Measurements from ENCODE around the gene CBX5.
"Not testable (repeated sequence)": the region's sequence is repeated elsewhere in the genome, so short reads cannot be mapped to it uniquely, and the experiment has no call there.

Gene CBX5

GRCh38 chr12:54294152-54294952, 14.4 kb upstream of the CBX5 start:
- peak in 4 of 5 experiments; percentile 18 to 48 (median 44) for DNase-seq

DNA sequence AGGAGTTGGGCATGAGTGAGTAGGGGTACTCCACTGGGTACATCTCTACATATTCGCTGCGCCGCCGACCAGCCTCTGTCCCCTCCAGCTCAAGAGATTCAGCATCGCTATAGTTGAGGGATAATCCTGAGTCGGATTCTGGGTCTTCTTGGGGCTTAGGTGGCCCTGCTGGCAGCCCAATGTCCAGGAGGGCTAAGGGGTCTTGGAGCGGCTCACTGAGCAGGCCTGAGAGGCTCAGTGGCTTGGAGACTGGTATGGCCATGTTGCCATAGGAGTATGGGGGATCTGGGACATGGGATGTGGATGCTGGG, 13.0 kb upstream of the CBX5 start:
- DNase-seq: no peak

DNA sequence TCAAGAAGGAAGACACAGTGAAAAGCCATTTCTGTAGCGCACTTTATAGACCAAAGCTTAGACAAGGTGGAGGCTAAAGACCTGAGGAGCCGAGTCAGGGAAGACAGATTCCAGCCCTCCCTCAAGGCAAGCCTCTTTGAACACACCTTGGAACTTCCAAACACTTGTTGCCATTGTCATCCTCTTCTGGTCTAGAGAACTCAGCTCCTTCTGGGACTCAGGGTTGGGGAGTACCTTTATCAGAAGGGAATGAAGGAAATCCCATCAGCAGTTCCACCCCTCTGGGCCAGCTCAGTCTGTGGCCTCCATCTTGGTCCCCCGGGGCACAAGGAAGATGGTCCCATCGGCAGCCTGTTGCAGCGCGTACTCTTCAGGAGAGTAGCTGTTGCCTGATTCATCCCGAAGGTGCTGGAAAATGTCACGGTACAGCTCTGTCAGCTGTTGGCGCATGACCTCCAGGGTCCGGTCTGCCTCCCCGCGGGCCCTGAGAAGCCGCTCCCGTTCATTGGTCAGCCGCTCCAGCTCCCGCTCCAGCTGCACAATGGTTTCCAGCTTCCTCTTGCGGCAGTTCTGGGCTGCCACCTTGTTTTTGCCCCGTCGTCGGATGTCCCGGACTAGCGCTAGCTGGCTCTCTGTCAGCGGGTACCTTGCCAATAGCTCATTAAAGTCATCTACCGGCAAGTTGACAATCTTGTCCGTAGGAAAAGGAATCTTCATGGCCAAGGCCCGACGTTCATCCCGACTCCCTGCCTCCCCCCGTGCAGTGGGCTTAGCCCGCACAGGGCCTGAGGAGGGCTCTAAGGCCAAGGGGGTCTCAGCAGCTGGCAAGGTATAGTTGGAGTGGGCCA, 12.4 kb upstream of the CBX5 start:
- DNase-seq: no peak

- no peak for DNase-seq
Measured at GRCh38 chr12:54287261-54288157, 7.6 kb upstream of the CBX5 start.

DNA sequence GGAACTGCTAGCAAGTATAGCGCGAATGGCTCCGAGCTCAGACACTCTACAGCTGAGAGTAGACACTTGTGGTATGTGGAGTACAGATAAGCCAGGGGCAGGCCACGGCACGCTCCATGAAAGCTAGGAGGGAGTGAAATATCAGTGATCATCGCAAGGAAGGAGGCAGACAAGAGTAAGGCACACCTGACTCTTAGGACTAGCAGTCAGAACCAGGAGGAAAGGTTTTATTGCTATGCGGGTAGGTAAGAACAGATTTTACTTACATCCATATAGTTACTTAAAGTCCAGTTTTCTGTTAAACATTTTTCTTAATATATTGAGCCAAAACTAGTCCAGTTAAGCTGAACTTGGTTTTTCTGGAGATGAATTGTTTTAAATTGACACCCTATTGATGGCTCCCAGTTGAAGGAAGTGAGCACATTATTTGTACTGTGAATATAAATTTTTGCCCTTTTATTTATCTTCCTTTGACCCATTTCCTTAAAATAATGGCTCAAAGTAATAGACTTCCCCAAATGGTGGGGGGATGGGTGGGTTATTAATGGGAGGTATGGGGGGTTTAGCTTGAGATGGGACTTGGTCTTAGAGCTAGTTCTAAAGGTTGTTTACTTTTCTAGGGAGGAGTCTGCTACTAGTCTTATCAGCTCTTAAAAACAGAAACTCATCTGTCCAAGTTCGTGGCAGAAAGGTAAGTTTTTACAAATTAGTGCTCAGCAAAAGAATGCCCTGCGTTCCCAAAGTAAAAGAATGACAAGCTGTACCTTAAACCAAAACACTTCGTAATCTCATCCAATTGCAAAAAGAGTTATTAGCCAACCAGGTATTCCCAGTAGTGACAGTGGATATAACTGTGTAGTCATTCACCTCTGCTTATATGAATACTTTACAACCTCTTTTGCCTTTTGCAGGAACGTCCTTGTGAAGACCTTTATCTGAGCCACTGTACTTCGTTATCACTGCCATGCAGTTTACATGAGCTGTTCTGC, 6.4 kb upstream of the CBX5 start:
- no peak for DNase-seq

- no peak for DNase-seq
Measured at GRCh38 chr12:54285150-54286041, 5.5 kb upstream of the CBX5 start.

DNA sequence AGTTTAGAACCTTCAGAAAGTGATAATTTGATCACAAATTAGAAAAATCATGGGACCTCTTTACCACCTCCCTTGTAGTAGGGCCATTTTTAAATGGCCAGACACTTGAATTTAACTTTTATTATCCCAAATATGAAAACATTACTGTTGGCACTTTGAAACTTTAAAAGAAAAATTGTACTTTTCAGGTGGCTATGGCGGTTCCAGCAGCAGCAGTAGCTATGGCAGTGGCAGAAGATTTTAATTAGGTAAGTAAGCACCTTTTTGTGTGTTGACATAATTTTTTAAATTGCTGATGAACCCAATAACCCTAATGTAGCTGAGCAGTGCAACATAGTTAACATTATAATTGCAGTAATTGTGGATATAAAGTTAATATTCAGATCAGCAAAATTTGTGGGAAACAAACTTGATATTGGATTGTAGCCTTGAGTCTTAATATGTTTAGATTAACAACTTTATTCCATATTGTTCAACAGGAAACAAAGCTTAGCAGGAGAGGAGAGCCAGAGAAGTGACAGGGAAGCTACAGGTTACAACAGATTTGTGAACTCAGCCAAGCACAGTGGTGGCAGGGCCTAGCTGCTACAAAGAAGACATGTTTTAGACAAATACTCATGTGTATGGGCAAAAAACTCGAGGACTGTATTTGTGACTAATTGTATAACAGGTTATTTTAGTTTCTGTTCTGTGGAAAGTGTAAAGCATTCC, 4.3 kb upstream of the CBX5 start:
- DNase-seq: not testable (repeated sequence)

DNA sequence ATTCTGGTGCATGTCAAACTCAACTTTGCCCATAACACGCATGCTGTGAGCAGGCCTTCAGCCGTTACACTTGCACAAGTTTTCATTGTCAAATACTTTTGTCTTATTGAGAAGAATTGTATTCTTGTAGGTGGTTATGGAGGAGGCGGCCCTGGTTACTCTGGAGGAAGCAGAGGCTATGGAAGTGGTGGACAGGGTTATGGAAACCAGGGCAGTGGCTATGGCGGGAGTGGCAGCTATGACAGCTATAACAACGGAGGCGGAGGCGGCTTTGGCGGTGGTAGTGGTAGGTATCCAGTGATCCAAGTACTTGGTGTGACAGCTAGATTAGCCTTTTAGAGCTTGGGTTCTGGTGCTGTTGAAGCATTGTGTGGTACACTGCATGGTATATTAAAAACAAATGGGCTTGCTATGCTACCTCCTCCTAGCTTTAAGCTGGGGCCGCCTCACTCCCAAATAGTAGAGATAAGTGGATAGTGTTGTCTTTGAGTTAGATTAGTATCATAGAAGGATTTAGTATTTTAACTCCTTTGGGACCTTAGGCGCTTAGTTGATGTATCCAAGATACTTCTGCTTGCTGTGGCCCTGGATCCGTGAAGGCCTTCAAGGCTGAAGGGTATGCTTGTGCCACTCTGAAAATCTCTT, 3.1 kb upstream of the CBX5 start:
- peak in 2 of 5 experiments; percentile 32 to 35 for DNase-seq

- not testable (repeated sequence) for DNase-seq
Measured at GRCh38 chr12:54281694-54282093, 1.8 kb upstream of the CBX5 start.

- DNase-seq: not testable (repeated sequence)
Measured at GRCh38 chr12:54281261-54281638, 1.3 kb upstream of the CBX5 start.

- peak; percentile 66 to 100 (median 92) for DNase-seq
Measured at GRCh38 chr12:54280468-54281260, 742 bp upstream of the CBX5 start, which contains the start of gene HNRNPA1. Gene HNRNPA1 (plus strand): TSS chr12:54280726. CDS start chr12:54280808, 82 bp downstream.

GRCh38 chr12:54279227-54279631, 693 bp downstream of the CBX5 start:
- no peak for DNase-seq

DNA sequence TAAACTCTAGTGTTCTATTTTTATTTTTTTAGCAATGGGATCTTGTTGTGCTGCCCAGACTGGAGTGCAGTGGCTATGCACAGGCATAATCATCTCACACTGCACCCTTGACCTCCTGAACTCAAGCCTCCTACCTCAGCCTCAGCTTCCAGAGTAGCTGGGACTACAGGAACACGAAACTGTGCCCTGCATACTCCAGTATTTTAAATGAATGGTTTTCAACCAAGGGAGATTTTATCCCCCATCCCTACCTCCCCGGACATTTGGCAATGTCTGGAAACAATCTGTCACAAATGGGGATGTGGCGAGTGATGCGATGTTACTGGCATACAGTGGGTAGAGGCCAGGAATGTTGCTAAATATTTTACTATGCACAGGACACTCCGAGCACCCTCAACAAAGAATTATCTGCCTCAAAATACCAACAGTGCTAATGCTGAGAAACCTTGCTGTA, 2.1 kb downstream of the CBX5 start:
- DNase-seq: no peak

DNA sequence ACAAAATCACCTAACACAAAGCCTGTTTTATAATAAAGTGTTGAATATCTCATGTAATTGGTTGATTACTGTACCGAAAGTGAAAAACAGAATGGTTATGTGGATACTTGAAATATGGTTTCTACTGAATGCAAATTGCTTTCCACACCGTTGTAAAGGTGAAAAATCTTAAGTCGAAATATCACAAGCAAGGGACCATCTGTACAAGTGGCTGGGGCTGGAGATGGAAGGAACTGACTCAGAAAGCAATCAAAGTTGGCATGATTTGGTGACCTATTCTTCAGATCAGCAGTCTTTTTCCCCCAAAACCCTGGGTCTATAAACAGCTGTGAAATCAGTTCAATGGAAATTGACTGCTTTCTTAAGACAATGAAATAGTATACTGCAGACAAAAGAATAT, 3.6 kb downstream of the CBX5 start:
- DNase-seq: no peak

- DNase-seq: no peak
Measured at GRCh38 chr12:54273981-54274380, 5.9 kb downstream of the CBX5 start.

GRCh38 chr12:54272214-54272613, 7.7 kb downstream of the CBX5 start:
- peak in 1 of 5 experiments; percentile 45 for DNase-seq

GRCh38 chr12:54270345-54270744, 9.6 kb downstream of the CBX5 start:
- no peak for DNase-seq

DNA sequence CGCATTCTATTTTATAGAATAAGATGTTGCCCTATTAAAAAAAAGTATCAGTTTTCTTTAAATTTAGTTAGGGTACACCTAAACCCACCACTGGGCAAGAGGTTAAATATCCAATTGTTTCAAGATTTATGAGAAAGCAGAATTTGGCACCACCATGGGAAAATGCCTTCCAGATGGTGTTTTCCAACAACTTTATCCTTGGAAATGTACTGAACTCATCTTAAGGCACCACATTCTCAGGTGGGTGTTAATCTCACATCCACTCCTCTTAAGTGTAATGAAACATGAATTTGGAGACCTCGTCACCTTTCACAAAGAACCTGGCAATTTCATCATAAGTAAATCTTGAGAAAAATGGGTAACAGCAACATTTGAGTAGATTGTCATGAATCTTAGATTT, 13.1 kb downstream of the CBX5 start:
- DNase-seq: no peak

Data from T-helper 2 cell (primary cell).